8988T (cell line): ENCODE data around the gene ABCC11.
"Not testable (repeated sequence)": the region's sequence is repeated elsewhere in the genome, so short reads cannot be mapped to it uniquely, and the experiment has no call there.

Experiments used
- DNase-seq: peaks from one replicate; pipeline ENCODE4 v3.0.0; 2011

Gene ABCC11

DNA sequence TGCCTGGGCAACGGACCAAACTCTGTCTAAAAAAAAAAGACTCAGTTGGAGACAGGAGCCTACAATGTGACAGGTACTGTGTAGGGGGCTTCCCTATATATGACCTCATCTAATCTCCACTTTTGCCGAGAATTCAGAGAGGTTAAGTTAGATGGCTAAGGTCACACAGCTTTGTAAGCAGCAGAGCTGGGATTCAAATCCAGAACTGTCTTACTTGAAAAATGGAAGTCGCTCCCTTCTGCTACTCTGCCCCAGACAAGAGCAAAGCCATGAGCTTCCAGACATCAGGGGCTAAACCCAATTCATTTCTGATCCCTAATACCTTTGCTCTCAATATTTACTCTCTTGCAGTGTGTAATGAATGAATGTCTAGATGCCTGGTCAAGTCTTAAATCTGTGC, 50.0 kb downstream of the ABCC11 start:
- no peak for DNase-seq

DNA sequence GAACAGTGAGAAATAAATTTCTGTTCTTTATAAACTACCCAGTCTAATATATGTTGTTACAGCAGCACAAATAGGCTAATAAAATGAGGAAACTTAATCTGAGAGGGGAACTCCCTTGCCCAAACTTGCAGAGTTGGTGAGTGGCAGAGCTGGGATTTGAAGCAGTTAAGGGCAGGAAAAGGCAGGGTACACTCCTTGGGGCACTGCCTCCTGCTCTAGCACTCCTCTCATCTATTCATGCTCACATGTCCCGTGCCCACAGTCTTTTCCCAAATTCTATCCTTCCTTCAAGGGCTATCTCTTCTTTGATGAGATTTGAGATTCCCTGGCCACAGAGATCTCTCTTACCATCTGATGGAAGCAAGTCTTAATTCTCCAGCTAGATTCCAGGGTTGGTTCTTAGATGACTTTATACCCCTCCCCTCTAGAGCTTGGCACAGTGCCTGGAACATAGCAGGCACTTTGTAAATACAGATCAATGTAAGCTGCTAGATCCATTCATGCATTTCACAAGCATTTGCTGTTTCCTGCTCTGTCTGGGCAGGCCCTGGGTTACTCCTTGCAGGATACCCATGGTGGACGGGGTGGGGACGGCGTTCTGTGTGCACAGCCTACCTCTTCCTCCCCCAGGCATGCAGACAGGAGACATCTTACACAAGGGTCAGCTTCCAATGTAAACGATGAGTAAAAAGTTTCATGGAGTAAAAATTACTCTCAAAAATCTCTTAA, 52.3 kb downstream of the ABCC11 start:
- no peak for DNase-seq

DNA sequence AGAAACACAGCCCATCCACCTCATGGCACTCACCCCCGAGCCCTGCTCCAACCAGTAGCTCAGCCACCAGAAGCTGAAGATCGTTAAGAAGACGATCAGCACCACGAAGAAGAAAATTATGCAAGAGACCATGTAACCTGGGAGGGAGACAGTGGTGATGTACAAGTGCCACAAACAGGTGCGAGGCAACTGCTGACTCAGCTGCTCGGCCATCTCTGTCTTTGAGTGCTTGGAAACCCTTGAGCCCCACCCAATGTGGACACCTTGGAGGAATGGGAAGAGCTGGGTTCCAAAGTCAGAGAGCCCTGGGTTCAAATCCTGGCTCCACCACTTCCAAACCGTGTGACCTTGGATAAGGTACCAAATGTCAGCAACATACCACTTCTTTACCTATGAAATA, 53.5 kb downstream of the ABCC11 start:
- DNase-seq: no peak

DNA sequence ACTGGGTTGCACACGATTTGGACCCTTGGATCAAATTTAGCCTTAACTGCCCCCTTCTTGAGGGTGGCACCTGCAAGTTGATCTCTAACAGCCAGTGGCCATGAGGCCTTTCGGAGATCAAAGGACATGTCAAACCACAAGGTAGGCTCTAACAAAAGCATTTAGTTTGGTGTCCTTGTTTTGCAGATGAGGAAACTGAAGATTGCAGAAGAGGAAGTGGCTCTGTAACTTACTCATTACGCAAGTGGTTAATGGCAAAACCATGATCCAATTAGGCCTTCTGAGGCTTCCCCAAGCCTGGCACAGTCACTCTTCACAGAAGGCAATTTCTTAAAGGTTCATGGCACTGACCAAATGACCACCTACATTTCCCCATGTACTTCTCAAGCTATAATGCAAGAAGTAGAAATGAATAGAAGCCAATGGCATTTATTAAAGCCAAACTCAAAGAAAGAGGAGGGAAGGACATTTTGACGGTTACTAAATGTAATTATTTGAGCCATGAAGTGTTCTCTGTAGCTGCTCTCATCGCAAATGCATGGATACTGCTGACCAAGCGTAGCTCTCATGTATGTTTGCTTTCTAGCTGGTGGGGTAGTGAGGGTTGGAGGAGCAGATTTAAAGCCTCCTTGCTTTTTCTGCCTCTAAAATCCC, 58.8 kb downstream of the ABCC11 start:
- DNase-seq: no peak

DNA sequence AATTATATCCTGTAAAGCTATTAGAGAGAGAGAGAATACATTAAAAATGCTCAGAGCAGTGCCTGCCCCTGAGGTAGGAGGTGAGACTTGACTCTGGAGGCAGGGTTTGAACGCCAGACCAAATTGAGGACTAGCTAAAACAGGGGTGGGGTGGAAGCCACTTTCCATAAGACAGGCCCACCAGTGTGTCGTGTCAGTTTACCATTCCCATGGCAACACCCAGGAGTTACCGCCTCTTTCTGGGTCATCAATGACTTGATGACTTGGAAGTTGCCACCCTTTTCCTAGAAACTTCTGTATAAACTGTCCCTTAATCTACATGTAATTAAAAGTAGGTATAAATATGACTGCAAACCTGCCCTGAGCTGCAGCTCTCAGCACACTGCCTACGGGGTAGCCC, 59.6 kb downstream of the ABCC11 start:
- DNase-seq: no peak

DNA sequence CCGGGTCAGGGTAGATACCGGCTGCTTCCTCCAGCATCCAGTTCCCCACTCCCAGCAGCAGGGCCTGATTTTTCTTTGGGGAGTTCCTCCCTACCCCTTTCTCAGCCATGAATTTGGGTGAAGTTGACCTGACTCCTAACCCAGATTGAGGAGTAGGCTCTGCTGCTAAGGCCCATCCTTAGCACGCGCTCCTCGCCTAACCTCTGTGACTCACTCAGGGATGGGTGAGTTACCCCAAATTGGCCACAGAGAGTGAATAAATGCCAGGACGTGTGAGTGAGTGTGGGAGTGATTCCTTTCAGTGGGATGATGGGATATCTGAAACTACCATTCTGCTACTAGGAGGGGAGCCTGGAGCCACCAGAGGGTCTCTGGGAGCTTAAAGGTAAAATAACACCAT, 62.7 kb downstream of the ABCC11 start:
- no peak for DNase-seq

DNA sequence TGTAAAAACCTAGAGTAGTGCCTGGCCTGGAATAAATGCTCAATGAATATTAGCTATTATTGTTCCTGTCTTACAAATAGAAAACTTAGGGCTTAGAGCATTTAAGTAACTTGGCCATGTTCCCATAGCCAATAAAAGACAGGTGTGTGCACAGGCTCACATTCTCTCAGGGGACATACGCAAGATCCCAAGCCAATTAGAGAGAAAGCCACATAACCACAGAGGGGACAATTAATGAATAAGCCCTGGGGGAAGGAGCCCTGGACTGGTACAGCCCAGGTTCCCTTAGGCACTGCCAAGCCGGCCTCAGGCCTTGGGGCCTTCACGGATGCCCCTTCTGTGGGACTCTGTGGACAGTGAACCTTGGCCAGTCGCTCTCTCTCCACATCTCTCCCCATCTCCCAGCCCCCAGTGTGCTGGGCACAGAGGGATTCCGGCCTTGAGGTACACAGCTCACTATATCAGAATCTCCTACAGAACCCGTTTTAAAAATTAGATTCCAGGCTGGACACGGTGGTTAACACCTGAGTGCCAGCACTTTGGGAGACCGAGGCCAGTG, 64.3 kb downstream of the ABCC11 start:
- DNase-seq: no peak

DNA sequence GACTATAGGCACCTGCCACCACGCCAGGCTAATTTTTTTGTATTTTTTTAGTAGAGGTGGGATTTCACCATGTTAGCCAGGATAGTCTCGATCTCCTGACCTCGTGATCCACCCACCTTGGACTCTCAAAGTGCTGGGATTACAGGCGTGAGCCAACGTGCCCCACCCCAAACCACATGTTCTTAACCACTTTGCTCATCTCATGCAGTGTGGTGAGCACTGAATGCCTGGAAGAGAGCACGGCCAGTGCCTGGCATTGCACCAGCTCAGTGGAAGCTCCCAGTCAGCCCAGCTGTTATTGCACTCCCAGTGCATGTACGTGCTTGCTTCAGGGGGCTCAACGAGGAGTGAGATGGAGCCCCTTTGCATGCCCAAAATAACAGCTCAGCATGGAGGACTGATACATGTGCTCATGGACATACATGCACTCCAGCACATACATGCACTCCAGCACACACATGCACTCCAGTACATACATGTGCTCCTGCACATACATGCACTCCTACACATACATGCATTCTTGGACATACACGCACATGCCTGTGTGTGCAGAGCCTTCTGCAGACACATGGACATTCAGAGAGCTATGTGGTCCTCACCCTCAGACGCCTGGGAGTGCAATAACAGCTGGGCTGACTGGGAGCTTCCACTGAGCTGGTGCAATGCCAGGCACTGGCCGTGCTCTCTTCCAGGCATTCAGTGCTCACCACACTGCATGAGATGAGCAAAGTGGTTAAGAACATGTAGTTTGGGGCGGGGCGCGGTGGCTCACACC, 65.4 kb downstream of the ABCC11 start:
- not testable (repeated sequence) for DNase-seq

DNA sequence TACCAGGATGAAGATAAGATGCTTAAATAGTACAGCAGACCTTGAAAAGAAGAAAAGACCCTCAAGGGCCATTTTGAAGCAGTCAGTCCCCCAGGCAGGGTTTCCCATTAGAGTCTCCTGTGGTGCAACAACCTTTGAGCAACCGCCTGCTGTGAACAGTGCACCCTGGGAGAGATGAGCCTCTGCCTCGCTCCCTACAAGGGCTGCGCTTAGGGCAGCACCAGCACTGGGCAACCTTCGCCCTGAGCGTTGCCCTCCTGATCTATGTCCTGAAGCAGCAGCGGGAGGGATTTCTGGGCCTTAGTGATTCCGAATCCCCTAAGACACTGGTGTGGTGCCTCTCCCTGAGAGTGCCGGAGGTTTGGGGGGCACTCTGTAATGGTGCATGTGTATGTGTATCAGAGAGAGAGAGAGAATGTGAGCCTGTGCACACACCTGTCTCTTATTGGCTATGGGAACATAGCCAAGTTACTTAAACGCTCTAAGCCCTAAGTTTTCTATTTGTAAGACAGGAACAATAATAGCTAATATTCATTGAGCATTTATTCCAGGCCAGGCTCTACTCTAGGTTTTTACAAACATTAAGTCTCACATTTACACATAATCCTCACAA, 66.4 kb downstream of the ABCC11 start:
- DNase-seq: no peak

DNA sequence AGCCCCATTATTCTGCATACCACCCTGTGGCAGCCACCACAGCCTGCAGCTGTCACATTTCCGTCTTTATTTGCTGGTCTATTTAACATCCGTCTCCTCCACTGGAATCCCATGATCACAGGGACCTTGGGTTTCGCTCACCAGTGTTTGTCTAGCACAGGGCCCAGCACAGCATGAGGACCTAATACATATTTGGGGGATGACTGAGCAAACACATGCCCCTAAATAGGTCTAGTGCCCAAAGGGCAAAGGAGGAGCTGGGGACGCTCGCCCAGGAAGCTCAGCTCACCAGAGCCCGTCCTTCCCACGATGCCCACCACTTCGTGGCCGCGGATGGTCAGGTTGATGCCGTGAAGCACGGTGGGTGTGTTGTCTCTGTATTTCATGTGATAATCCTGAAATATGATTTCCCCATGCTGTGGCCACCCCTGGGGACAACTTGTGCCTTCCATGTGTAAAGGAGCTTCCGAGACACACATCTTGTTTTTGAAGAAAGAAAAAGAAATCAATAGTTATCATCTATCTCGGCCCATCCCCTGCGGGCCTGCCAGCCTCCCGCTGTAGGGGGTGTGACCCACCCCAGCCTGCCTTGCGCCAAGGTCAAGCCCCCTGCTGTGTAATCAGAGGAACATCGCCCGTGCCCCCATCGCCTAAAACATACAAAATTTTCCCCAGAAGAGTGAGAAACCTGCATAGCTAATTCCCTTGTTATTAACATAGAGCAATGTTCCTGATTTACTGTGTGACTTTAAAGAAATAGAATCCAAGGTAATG, 70.5 kb downstream of the ABCC11 start:
- no peak for DNase-seq

DNA sequence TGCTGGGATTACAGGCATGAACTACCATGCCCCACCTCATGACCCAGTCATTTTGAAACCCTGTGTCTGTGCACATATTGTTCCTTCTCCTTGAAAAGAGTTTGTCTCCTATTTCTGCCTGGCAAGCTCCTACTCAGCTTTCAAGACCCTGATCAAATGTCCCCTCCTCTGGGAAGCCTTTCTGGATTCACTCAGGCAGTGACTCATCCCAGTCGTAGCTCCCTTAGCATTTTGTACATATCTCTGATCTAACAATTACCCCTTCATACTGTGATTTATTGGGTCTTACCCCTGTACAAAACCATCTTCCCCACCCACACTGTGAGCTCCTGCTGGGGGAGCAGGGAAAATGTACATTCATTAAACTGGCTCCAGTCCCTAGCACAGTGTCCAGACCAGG, 73.5 kb downstream of the ABCC11 start:
- DNase-seq: no peak

DNA sequence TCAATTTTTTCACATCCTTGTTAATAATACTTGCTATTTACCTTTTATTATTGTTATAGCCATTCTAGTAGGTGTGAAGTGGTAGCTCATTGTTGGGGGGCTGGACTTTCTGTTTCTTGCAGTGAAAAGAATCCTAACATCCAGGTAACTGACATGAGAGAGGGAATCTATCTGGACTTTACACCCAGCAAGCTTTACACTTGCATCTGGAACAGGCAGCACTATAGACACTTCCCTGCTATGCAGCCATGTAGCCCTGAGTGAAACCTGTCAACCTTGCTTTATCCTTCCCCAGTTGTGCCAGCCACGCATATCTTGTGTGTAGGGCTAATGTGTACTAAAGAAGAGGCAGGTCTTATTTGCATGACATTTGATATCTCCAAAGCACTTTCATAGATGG, 74.7 kb downstream of the ABCC11 start:
- no peak for DNase-seq

DNA sequence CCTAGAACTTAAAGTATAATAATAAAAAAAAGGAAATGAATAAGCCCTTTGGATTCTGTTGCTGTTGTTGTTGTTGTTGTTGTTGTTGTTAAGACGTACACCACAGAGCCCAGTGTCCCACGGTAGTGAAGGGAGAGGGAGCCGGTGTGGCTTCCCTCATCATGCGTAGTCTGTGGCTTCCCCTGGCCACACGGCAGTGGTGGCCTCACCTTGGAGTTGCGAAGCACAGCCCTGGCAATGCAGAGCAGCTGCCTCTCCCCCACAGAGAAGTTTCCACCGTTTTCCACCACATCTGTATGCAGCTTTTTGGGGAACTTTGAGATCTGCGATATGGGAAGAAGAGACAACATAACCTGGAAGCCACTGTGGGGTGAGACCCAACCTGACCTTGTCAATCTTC, 77.4 kb downstream of the ABCC11 start:
- no peak for DNase-seq

DNA sequence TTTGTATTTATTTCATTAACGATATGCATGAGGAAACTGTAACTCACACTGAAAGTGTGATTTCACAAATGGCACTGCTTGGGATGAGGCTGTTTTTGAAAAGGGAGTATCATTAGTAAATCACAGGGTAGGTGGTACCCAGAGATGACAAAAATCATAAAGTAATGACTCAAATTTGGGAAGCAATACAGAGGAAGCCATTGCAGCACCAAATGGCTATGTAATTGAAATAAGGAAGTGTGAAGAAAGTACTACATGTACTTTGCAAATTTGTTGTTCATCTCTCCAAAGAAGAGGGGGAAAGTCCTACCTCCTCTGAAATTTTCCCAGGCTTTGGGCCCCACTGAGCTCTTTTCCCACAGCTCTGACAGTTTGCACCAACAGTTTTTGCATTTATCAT, 79.3 kb downstream of the ABCC11 start:
- no peak for DNase-seq

DNA sequence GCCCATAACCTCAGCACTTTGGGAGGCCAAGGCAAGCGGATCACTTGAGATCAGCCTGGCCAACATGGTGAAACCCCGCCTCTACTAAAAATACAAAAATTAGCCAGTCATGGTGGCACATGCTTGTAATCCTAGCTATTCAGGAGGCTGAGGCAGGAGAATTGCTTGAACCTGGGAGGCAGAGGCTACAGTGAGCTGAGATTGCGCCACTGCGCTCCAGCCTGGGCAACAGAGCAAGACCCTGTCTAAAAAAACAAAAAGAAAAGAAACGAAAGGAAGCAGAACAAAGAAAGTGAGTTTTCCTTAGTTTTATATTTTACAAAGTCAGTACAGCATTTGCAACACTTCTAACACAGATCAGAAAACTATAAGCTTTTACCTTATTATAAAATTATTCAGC, 80.7 kb downstream of the ABCC11 start:
- DNase-seq: not testable (repeated sequence)

DNA sequence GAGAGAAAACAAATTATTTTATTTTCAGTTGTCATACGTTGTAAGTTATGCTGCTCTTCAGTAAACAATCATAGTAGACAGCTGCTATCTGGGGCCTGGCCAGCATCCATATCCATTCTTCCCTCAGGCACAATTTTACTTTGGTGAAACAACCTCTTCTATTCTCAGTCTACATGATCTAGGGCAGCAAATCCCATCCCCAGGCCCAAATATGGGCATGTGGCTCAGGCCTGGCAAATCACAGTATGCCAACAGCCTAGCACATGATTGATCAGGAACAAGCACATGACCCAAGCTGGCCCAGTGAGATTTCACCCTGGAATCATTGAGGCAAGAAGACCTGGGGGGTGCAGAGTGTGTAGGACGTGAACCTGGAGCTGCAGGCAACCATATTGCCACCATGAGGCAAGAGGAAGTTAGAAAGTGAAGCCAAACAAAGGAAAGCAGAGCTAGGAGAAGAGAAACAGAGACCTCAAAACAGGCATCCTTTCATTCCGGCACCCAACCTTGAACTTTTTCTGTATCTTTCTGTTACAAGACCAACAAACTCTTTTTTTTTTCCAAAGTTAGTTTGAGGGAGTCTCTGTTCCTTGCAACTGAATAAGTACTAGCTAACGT, 81.3 kb downstream of the ABCC11 start:
- no peak for DNase-seq

DNA sequence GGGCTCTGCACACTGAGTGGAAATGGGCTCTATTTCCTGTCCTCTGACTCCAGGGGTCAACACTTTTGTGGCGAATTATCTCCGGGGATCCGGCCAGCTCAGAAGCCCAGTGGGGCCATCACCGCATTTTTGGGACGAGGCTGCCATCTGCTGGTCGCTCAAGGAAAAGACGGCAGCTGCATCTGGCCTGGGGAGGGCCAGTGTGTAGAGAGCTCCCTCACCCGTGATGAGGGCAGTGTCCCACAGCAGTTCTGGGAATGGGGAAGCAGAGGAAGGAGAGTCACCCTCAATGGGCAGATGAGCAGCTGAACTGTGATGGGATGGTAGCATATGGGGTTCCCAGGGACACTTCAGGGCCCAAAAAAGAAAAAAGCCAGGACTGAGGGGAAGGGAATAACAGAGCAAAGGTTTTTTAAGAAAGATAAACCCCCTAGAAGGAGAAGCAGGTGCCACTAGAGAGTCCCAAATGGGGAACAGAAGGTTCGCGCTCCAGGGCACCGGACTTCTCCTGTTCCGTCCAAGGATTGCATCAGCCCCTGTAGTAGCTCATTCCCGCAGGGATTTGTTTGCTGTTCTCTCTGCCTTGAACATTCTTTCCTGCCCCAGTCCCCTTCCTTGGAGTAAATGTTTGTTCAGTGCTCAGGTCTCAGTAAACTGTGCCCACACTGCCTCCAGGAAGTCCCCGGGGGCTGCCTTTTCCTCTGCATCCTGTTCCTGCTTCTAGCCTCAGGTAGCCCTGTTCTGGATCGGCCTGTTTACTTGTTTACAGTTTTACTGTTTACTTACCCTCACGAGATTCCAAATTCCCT, 82.2 kb downstream of the ABCC11 start:
- peak; percentile 77 for DNase-seq

DNA sequence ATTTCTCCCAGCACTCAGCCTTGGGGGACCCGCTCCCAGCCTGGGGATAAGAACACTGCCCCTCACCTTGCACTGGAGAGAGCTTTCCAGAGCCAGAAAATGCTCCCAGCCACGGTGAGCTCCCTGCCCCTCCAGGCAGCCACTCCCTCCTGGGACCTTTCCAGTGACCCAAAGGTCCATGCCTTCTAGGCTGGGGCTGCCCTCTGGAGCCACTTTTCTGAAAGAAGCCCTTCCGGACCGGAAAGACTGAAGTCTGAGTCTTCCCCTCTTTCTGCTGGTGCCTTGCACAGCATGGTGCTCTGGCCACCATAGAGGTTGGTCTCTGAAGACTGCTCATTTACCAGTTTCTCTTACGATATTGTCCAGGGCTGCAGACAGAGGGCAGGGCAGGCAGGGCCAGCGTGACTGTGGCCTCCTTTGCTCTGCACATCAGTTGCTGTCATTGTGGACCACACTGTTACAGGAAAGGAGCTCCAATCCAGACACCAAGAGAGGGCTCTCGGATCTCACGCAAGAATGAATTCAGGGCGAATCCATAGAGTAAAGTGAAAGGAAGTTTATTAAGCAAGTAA, 84.4 kb downstream of the ABCC11 start:
- DNase-seq: no peak

DNA sequence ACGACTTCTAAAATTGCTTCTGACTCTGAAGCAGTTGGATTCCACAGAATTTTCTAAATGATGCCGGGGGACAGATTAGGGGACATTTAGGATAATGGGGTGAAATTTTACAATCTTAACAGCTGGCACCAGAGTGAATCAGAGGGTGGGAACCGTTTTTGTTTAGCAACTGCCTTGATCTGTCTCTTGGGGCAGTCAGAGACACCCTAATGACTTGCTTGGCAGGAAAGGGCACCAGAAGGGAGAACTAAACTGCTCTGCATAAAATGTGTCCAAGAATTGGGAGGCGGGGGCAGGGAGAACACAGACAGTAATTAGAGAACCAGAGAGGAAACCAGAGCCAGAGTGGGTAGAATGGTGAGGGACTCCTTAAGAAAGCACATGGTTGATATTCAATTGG, 85.4 kb downstream of the ABCC11 start:
- DNase-seq: no peak

DNA sequence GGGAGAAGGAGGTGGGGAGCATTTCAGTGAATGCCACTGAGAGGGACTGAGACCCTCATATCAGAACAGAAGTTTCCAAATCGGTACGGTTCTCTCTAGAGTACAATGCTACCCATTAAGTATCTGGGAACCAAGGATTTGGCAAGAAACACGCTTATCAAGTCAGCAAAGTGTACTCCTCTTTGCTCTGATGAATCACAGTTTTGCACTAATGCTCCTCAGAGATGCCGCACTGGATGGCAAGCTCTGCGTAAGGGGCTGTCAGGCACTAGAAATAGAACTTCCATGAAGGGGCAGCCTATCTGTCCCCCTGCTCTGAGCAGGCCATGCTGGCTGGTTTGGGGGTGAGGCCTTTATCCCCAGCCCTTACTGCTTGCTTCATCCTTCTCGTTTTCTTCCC, 86.8 kb downstream of the ABCC11 start:
- DNase-seq: no peak

DNA sequence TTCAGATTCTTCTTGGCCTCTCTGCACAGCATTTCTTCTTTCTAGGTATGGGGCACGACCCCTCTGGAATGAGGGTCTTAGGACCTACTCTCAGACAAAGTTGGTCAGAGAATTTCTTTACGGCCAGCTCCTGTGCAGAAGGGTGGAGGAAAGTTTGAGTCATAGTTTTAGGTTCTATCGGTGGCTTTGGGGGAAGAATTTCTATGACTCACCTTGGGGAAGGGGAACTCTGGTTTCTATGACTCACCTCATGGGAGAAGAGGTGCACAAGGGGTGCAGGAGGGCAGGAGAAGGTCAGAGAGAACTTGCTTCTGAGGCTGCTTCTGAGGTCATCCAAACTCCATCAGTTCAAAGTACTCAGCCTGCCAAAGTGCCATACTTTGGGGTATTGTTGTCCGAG, 89.0 kb downstream of the ABCC11 start:
- no peak for DNase-seq
